ENCODE data around the gene SCD.

Gene SCD

DNA sequence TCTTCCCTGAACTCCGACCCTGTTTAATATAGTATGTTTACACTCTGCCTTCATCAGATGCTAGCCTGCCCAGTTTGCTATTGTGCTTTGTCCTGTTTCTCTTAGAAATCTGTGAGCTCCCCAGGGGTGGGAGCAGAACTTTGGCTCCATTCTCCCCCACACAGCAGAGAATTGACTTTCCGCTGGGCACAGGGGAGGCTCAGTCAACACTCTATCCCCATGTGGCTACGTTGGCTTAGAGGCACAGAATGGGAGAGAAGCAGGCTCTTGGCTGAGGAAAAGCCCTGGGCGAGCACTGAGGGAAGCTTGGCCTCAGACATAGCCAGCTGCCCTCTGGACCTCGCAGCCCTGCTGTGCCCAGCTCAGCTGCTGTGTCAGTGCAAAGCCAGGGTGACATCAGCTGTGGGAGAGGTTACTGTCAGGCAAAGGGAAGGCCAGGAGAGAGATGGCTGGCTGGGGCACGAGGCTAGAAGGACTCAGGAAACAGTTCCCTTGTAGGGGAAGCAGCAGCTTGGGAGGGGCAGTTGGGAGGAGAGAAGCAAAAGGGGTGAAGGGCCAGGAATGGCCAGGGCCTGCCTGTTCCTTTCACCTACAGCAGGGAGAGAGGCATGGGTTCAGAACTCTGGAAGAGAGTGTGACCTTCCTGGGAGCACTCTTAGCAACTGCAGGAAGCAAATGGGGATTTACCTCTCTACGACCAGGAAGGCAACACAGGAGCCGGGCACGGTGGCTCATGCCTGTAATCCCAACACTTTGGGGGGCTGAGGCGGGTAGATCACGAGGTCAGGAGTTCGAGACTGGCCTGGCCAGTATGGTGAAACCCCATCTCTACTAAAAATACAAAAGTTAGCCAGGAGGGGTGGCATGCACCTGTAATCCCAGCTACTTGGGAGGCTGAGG, 5.8 kb upstream of the SCD start:
- no peak for DNase-seq

DNA sequence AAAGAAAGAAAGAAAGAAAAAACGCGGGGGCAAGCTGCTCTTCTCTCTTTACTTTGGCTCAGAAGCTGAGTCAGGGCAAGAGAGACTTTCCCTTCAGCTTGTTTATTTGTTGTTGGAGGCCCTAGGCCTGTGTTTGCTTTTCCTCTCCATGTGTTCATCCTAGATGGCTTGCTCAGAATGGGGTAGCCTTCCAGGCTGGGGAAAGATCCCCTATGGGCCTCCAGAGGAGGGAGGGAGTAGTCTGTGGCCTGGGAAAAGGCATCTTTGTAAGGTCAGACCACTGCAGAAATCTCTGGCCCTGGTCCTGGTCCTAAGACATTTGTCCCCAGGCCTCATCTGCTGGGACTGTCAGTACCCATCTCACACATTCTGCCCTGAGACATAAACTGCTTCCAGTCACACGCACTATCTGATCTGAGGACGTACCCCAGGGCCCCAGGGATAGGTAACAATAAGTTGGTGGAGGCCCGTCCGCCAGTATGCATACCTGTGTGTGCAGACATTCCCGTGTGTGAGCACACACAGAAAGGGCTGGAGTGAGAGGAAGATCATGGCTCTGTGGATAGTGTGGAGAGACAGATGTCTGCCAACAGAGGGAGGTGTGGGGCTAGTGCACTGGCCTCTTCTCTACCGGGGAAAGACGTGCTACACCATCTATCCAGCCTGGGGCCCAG, 4.9 kb upstream of the SCD start:
- DNase-seq = peak; percentile 41

DNA sequence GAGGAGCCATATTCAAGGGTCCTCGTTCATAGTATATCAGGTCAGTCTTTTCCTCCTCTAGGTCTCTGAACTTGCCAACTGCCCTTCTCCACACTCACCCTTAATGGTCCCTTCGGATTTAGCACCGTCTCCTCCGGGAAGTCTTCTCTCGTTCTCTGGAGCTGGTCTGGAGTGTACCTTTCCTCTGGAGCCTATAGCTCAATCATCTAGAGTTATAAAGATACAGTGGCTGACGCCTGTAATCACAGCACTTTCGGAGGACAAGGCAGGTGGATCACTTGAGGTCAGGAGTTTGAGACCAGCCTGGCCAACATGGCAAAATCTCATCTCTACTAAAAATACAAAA, 4.4 kb upstream of the SCD start:
- no peak for DNase-seq

DNA sequence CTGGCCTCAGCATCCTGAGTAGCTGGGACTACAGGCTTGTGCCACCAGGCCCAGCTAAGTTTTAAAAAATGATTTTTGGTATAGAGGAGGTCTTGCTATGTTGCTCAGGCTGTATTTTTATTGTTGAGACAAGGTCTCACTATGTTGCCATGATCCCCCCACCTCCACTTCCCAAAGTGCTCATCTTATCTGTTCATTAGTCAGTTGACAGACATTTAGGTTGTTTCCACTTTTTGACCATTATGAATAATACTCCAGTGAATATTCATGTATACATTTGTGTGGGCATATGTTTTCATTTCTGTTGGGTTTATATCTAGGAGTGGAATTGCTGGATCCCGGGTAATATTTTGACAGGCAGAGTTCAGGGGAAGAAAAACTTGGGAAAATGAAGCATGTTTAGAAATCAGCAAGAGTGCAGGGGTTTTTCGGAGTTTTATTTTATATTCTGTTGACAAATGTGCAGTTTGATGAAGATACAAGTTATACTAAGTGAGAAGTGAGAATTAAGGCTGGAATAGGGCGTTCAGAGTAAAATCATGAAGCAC, 2.7 kb upstream of the SCD start:
- no peak for DNase-seq

DNA sequence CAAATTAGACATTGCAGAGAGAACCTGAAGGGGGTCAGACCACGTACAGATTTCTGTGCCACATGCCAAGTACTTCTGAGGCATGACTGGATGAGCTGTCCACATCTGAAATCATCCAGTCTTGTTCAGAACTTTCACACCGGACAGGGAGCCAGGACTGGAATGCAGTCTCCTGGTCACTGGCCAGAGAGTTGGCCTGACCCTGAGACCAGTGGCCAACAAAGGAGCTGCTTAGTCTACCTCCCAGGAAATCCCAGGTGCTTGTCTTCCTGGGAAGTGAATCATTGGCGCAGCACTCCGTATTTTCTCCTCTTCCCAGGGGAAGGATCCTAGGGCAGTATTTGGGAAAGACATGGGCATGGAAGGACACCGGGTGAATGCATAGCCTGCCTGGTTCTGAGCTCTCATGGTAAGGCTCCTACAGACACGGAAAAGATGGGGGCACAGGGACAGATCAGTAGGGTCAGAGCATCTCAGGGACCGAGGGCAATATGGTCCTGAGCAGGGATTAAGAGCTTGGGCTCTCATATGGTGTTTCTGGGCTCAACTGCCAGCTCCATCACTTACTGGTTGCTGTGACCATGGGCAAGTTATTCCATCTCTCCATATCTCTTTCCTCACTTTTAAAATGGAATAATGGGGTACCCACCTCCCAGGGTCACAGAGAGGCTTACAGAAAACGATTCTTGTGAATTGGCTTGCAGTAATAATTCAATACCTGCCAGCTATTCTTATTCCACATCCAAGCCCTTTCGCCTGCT, 1.3 kb upstream of the SCD start:
- peak; percentile 24 for DNase-seq

DNA sequence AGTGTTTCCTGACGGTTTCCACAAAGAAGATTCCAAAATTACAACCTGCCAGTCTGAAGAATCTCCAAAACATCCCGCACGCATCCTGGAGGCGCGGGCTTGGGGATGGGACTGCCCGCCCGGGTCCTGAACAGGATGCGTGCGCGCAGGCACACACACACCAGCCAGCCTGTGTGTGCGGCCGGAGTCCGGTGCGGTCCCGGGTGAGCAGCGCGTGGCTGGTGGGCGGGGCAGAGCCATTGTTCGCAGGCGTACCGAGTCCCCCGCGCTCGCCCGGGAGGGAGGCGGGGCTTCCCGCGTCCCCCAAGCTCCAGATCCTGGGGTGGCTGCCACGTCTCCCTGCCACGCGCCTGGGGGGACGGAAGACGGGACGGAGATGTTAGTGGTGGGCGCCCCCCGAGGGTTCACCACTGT, 675 bp upstream of the SCD start:
- DNase-seq = no peak

DNA sequence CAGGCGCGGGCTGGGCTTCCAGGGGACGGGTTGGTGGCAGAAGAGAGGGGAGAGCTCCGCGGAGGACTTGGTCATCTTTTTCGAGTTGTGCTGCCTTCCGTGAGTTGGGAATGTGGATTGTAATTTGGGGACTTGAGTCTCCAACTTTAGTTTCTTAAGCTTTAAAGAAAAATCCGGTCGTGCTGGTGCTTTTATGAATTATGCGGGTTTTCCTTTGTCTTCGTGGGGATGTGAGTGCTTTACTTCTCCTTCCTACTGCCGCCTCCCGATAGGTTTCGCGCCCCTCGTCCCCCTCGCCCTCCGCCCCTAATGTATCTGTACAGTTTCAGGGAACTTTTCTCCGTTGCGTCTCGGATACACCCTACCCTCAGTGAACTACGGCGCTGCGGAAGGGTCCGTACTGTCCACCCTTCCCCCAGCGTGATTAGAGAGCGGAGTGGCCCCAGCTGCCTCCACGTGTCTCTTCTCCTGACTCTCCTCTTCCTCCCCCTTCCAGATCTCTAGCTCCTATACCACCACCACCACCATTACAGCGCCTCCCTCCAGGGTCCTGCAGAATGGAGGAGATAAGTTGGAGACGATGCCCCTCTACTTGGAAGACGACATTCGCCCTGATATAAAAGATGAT, 649 bp downstream of the SCD start:
- no peak for DNase-seq

DNA sequence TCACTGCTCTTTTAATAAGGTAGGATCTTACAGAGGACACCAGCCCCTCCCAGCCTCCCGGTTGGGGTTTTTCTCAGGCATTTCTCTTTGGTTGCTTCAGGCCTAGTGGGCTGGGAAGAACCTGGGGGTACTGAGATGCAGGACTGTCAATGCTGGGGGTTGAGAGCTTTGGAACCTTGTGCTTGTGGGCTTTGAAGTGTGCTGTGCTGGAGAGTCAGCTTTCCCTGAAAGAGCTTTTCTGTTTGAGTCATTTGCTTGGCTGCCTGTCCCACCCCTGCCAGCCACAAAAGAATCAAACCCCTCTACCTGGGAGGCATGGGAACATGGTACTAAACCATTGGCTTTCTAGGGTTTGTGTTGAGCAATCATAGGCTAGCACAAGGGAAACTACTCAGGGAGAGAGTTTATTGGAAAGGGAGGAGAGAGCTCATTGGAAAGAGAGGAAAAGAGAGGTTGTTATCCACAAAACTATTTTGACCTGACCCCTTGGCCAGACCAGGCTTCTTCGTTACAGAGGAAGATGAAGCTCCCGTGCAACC, 1.4 kb downstream of the SCD start:
- DNase-seq = no peak

DNA sequence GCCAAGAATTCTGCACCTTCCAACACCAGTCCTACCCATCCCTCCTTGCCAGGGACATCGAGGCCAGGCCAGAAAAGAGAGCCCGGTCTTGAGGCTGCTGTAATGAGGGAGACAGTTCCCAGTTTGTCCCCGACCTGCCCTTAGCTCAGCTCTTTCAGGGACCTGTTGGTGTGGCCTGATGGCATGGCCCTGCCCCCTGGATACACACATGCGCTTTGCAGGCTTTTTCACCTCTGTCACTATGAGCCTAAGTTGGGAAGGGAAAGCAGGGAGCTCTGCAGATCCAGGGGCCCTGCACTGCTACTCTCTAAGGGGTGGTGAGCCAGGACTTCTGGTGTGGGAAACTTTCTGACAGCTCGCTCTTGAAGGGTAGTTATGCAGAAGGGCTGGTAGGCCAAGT, 2.1 kb downstream of the SCD start:
- DNase-seq = no peak

DNA sequence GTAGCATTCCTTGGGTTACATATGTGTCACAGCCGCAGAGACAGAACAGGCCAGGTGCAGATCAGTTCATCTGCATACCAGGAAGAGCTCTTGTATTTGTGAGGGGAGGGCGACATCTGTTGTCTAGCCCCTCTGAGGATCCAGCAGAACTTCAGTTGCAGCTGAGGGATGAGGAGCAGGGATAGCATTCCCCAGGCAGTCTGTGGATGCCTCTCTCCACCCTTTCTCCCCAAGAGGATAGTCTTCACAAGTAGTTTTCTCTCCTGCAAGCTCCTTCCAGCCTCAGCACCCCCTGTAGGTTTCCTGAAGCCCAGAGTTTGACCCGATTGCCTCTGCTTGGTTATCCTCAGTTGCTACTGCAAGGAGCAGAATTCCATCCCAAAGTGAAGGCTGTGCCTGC, 2.6 kb downstream of the SCD start:
- no peak for DNase-seq

DNA sequence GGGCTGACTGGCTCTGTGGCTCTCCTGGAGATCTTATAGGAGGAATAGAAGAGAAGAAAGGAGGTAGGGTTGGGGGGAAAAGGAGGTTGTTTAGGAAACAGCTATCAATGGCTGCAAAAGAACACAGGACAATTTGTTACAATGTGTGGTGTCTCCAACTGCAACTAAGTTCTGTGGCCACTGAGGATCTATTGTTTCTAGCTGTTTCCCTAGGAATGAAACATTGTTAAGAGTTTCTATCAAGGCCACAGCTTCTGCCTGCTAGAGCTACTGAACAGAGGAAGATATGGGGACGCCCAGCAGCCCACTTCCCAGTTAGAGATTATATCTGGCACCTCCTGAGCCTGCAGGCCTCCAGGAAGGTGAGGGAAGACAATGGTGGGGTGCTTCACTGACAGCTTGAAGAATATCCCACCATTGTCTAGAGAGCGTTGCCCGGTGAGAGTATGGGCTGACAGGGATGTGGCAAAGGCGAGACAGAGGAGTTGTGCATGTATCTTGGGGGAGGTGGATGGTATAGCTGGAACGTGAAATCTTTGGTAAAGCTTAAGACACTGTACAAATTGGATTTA, 4.0 kb downstream of the SCD start:
- DNase-seq = no peak

DNA sequence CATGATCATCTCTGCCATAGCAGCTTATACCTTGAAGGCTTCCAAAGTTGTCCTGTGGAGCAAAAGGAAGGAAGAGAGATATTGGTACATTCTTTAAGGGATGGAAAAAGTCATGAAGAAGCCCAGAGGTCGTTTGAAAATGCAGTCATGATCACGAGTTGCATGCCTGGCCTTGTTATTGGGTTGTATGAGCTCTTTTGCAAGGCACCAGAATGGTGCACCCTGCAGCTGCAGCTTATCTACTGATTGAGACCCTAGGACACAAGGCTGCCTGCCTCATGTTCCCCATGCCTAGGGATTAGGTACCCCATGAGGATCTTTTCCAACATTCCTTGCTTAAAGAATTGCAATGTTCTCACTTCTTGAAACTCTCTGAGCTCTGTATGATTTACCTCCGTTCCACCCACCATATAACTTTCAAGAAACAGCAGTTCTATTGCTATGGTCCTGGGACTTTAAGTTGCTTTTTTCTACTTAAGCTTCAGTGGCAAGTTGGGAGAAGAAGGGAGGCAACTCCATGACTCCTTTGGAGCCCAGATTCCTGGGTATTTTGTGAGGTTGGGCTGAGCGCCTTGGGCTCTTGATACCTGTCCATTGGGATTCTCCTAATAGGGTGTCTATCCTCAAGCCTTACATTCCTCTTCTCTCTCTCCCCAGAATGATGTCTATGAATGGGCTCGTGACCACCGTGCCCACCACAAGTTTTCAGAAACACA, 6.9 kb downstream of the SCD start:
- DNase-seq = no peak

DNA sequence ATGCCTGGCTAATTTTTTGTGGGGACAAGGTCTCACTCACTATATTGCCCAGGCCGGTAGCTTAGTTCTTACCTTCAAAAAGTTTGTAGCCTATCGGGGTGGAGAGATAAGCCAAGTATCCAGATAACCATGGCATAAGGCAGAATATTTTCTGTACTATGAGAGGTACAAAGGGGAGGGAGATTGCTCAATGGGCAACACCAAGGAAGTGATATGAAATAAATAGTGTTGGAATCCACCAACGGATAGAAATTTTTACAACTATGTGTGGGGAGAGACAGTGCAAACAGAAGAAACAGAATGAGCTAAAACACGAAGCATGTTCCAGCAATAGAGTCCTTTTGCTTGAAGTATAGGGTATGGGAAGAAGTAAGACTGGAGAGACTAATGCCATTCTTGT, 8.1 kb downstream of the SCD start:
- DNase-seq = no peak

DNA sequence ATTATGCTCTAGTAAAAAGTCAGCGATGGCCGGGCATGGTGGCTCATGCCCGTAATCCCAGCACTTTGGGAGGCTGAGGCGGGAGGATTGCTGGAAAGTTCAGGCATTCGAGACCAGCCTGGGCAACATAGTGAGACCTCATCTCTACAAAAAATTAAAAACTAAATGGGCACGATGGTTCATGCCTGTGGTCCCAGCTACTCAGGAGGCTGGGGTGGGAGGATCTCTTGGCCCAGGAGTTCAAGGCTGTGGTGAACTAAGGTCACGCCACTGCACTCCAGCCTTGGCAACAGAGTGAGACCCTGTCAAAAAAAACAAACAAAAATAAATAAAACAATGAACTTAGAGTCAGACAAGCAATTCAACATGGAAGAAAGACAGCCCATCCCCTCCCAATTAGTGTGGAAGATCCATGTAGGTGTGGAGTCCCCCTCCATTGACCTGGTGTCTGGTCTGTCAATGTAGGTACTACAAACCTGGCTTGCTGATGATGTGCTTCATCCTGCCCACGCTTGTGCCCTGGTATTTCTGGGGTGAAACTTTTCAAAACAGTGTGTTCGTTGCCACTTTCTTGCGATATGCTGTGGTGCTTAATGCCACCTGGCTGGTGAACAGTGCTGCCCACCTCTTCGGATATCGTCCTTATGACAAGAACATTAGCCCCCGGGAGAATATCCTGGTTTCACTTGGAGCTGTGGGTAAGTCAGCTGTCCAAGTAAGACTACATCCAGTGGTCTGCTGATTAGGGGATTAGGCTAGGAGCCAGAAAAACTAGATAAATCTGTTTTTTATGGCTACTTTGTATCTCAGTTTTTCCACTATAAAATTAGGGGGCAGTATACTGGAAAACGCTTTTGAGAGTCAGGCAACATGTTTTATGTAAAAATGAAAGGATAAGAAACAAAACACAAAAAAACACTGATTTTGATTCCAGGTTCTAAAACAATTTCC, 9.3 kb downstream of the SCD start:
- no peak for DNase-seq

DNA sequence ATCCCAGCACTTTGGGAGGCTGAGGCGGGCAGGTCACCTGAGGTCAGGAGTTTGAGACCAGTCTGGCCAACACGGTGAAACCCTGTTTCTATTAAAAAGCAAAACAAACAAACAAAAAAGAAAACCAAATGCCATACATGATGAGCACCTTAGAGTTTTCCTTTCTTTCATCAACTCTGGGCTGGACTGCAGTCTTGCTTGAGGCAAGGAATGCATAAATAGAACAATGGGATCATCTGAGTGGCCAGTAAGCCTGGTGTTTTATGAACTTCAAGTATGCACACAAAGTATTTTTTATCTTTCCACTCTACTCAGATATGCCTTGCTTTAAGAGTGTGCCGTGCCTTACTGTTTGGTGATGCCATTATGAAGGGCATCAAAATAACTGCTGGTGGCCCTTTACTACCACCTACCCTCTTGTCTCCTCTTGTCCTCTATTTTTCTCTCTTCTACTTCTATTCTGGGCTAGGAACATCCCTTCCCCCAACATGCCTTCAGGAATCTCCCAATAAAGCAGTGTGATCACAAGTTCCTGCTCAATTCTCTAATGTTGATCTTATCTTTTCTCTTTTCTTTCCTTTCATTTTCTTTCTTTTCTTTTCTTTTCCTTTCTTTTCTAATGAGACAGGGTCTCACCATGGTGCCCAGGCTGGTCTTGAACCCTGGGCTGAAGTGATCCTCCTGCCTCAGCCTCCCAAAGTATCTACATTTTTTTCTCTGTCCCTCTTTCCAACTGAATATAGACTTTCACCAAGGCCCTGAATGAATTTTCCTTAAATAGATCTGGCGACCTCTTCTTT, 10.2 kb downstream of the SCD start:
- no peak for DNase-seq

DNA sequence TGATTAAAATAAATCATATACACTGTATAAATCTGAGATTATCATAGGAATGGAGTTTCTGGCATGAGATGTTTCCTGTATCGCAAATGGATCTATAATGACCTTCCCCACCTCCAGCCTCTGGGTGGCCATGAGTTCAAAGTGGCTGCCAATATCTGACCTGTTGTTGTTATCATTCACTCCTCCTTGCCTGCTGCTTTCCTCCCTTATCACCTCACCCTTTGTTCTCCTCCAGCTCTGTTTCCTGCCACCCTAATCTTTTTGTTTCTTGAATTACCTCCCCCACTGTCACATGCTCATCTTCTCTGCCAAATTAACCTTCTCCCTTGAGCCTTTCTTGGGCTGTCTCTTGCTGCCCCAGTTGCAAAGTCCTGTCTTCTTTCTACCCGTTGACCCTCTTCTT, 12.0 kb downstream of the SCD start:
- no peak for DNase-seq

DNA sequence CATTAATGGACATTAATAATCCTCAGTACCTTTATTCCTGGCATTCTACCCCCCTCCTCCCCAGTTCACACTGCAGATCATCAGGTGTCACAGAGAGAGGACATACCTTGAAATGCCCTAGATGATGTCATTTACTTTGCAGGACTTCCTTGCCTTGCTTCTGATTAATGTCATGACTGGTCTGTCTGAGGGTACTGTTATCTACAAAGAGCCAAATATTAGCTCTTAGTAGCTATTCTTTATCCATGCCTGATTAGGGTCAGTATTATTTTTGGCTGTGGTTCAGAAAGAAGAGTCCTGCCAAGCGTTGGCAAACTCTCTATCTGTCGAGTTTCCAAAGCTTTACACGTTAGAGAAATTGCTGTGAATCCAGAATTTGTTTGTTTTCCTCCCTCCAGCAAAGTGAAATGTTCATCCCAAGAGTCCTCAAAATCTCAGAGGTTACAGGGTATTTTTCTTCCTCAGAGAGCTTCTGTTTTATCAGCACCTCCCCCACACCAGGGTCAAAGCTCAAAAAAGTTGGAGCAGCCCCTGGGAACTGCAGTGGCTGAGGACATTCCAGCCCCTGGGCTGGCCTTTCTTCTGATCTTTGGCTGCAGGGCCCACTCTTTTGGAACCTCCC, 12.6 kb downstream of the SCD start:
- peak; percentile 25 for DNase-seq

DNA sequence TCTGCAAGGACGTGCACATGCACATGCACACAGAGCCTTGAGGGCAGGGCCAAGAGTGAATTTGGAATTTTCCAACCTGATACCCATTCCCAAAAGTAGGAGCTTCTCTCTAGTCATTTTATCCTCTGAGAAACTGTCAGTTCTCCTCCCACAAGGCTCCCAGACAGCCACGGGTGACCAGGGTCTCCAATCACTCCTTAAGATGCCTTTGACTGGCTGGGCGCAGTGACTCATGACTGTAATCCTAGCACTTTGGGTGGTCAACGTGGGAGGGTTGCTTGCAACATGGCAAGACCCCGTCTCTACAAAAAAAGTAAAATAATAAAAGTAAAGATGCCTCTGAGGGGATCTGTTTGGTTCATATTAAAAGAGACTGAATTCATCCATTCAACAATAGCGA, 13.2 kb downstream of the SCD start:
- no peak for DNase-seq
